ENCODE results near the gene PPP2R2C.

Gene PPP2R2C

GRCh38 chr4:6333301-6334202, 138.9 kb downstream of the PPP2R2C start:
- no peak for FAIRE-seq
- no peak for TF ChIP-seq TAF1 (IDR thresholded peaks at IDR 0.05; ENCODE audit: low read depth, low read length)
- no peak for TF ChIP-seq SPI1 (IDR thresholded peaks at IDR 0.05; ENCODE audit: low read depth, low read length)
- no peak for TF ChIP-seq POLR2A (IDR thresholded peaks at IDR 0.05; ENCODE audit: low read depth, low read length)
- TF ChIP-seq POLR2AphosphoS5 (IDR thresholded peaks at IDR 0.05; ENCODE audit: low read depth, low read length): no peak
- no peak for TF ChIP-seq PAX5 (IDR thresholded peaks at IDR 0.05; ENCODE audit: insufficient read depth, low read length, severe bottlenecking)
- no peak for TF ChIP-seq POU2F2 (IDR thresholded peaks at IDR 0.05; ENCODE audit: low read depth, low read length)
- DNase-seq (ENCODE audit: insufficient read length, low spot score): no peak

DNA sequence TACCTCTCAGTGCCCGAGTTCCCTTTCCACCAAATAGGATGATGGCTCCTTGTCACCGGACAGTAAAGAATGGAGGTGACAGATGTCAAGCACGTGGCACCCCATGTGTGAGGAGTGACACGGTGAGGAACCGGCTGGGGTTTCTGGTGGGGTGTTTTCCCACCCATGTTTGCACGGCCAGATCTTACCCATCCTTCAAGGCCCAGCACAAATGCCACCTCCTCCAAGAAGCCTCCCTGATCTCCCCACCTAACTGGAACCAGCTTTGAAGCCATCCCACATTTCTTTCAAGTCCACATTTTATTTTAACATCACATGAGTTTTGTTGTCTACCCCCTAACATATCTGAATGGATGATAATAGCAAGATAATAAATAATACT, 139.8 kb downstream of the PPP2R2C start:
- DNase-seq (ENCODE audit: insufficient read length, low spot score) (no peak), FAIRE-seq (no peak)
- TF ChIP-seq SPI1 (IDR thresholded peaks at IDR 0.05; ENCODE audit: low read depth, low read length) (no peak), POU2F2 (IDR thresholded peaks at IDR 0.05; ENCODE audit: low read depth, low read length) (no peak), PAX5 (IDR thresholded peaks at IDR 0.05; ENCODE audit: insufficient read depth, low read length, severe bottlenecking) (no peak), POLR2A (IDR thresholded peaks at IDR 0.05; ENCODE audit: low read depth, low read length) (no peak), TAF1 (IDR thresholded peaks at IDR 0.05; ENCODE audit: low read depth, low read length) (no peak), POLR2AphosphoS5 (IDR thresholded peaks at IDR 0.05; ENCODE audit: low read depth, low read length) (no peak)

- DNase-seq (ENCODE audit: insufficient read length, low spot score) (no peak), FAIRE-seq (no peak)
- TF ChIP-seq SPI1 (IDR thresholded peaks at IDR 0.05; ENCODE audit: low read depth, low read length) (no peak), TAF1 (IDR thresholded peaks at IDR 0.05; ENCODE audit: low read depth, low read length) (no peak), POLR2A (IDR thresholded peaks at IDR 0.05; ENCODE audit: low read depth, low read length) (no peak), PAX5 (IDR thresholded peaks at IDR 0.05; ENCODE audit: insufficient read depth, low read length, severe bottlenecking) (no peak), POLR2AphosphoS5 (IDR thresholded peaks at IDR 0.05; ENCODE audit: low read depth, low read length) (no peak), POU2F2 (IDR thresholded peaks at IDR 0.05; ENCODE audit: low read depth, low read length) (no peak)
These were observed 140.3 kb downstream of the PPP2R2C start for GRCh38 chr4:6332042-6332668.

- DNase-seq (ENCODE audit: insufficient read length, low spot score) (no peak), FAIRE-seq (no peak)
- TF ChIP-seq TAF1 (IDR thresholded peaks at IDR 0.05; ENCODE audit: low read depth, low read length) (no peak), POLR2A (IDR thresholded peaks at IDR 0.05; ENCODE audit: low read depth, low read length) (no peak), POU2F2 (IDR thresholded peaks at IDR 0.05; ENCODE audit: low read depth, low read length) (no peak), SPI1 (IDR thresholded peaks at IDR 0.05; ENCODE audit: low read depth, low read length) (no peak), PAX5 (IDR thresholded peaks at IDR 0.05; ENCODE audit: insufficient read depth, low read length, severe bottlenecking) (no peak), POLR2AphosphoS5 (IDR thresholded peaks at IDR 0.05; ENCODE audit: low read depth, low read length) (no peak)
These were observed 140.9 kb downstream of the PPP2R2C start for GRCh38 chr4:6331468-6331867.

DNA sequence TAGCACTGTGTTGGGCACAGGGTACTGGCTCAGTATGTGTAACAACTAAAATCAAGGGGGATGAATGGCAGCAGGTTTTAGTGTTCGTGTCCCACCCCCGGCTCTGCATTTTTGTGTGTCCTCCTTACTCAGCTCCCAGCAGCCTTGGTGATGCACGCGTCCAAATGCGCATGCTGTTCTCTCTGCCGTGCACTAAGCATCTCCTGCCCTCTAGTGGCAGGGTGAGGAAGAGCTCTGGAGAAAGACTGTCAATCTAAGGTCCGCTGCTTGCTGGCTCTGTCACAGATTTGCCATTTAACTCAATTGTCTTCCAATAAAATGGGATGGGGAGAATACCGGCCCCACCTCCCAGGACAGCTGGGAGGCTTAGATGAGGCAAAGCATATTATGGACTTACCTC, 141.4 kb downstream of the PPP2R2C start:
- no peak for DNase-seq (ENCODE audit: insufficient read length, low spot score)
- TF ChIP-seq SPI1 (IDR thresholded peaks at IDR 0.05; ENCODE audit: low read depth, low read length) (no peak), POLR2A (IDR thresholded peaks at IDR 0.05; ENCODE audit: low read depth, low read length) (no peak), PAX5 (IDR thresholded peaks at IDR 0.05; ENCODE audit: insufficient read depth, low read length, severe bottlenecking) (no peak), POU2F2 (IDR thresholded peaks at IDR 0.05; ENCODE audit: low read depth, low read length) (no peak), POLR2AphosphoS5 (IDR thresholded peaks at IDR 0.05; ENCODE audit: low read depth, low read length) (no peak), TAF1 (IDR thresholded peaks at IDR 0.05; ENCODE audit: low read depth, low read length) (no peak)
- FAIRE-seq: peak; percentile 63

DNA sequence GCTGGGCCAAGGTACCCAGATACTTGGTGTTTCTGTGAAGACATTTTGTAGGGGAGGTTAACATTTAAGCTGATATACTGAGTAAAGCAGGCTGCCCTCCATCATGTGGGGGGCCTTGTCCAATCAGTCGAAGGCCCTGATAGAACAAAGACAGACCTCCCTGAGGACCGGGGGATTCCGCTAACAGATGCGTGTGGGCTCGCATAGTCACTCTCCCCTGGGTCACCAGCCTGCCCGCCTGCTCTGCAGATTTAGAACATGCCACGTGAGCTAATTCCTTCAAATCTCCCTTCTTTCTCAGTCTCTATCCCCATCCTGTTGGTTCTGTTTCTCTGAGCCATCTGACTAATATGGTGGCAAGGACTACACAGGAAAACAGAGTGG, 142.0 kb downstream of the PPP2R2C start:
- FAIRE-seq (no peak), DNase-seq (ENCODE audit: insufficient read length, low spot score) (no peak)
- no peak for TF ChIP-seq PAX5 (IDR thresholded peaks at IDR 0.05; ENCODE audit: insufficient read depth, low read length, severe bottlenecking)
- no peak for TF ChIP-seq SPI1 (IDR thresholded peaks at IDR 0.05; ENCODE audit: low read depth, low read length)
- no peak for TF ChIP-seq TAF1 (IDR thresholded peaks at IDR 0.05; ENCODE audit: low read depth, low read length)
- no peak for TF ChIP-seq POU2F2 (IDR thresholded peaks at IDR 0.05; ENCODE audit: low read depth, low read length)
- no peak for TF ChIP-seq POLR2A (IDR thresholded peaks at IDR 0.05; ENCODE audit: low read depth, low read length)
- no peak for TF ChIP-seq POLR2AphosphoS5 (IDR thresholded peaks at IDR 0.05; ENCODE audit: low read depth, low read length)

DNA sequence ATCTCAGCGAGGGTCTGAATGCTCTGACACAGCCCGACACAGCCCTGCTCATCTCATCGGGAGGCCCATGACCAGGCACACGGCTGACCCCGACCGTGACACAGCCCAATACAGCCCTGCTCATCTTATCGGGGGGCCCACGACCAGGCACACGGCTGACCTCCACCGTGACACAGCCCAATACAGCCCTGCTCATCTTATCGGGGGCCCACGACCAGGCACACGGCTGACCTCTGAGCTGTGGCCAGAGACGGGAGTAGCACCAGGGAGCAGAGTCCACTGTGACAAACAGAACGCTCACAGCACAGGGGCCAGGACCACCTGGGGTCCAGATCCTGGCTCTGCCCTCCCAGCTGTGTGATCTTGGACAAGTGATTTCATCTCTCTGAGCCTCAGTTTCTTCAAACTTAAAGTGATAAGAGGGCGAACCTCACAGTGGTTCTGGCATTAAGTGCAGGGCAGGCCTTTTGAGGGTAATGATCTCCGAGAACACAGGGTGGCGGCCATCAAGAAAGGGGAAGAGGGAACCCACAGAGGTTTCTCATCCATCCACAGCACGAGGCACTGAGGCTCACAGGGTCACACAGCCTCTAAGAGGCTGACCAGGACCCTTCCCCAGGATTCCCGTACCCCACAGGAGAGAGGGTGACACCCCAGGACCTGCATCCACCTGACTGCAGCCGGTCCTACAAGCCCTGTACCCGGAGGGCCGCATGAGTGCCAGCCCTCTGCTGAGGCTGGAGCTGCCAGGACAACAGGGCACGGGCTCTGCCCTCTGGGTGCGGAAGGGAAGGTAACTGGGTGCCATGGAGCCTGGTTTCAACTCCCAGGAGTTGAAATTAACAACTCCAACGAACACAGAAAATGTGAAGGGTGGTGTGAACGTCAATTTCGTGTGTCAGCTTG, 142.7 kb downstream of the PPP2R2C start:
- DNase-seq (ENCODE audit: insufficient read length, low spot score): no peak
- FAIRE-seq: no peak
- TF ChIP-seq TAF1 (IDR thresholded peaks at IDR 0.05; ENCODE audit: low read depth, low read length): no peak
- no peak for TF ChIP-seq POLR2AphosphoS5 (IDR thresholded peaks at IDR 0.05; ENCODE audit: low read depth, low read length)
- TF ChIP-seq POLR2A (IDR thresholded peaks at IDR 0.05; ENCODE audit: low read depth, low read length): no peak
- TF ChIP-seq SPI1 (IDR thresholded peaks at IDR 0.05; ENCODE audit: low read depth, low read length): peak; percentile 60

GRCh38 chr4:6328526-6328925, 143.9 kb downstream of the PPP2R2C start:
- DNase-seq (ENCODE audit: insufficient read length, low spot score): no peak
- FAIRE-seq: no peak
- no peak for TF ChIP-seq SPI1 (IDR thresholded peaks at IDR 0.05; ENCODE audit: low read depth, low read length)
- no peak for TF ChIP-seq POLR2A (IDR thresholded peaks at IDR 0.05; ENCODE audit: low read depth, low read length)
- no peak for TF ChIP-seq TAF1 (IDR thresholded peaks at IDR 0.05; ENCODE audit: low read depth, low read length)
- no peak for TF ChIP-seq PAX5 (IDR thresholded peaks at IDR 0.05; ENCODE audit: insufficient read depth, low read length, severe bottlenecking)
- no peak for TF ChIP-seq POU2F2 (IDR thresholded peaks at IDR 0.05; ENCODE audit: low read depth, low read length)
- TF ChIP-seq POLR2AphosphoS5 (IDR thresholded peaks at IDR 0.05; ENCODE audit: low read depth, low read length): no peak
